Liver (tissue), 9 donors: Measurements from ENCODE around the gene GFM1. TPM values are rescaled to one million over a fixed set of nuclear protein-coding genes. Genes with fewer than 3 reads are reported as not detected.

Experiments used
- DNase-seq: peaks from one replicate; pipeline ENCODE4 v3.0.0-alpha.2; 2017; ENCODE audit warnings: low spot score
- H3K27ac ChIP-seq, 2 donors: one replicate each; pipeline ENCODE4 v1.7.0; 2013; ENCODE audit warnings: inconsistent platforms in 2 of 2, low read length in 2 of 2, control low read depth in 1 of 2, low read depth in 1 of 2, mild to moderate bottlenecking in 1 of 2
- H3K27me3 ChIP-seq, 4 donors: one replicate each; pipeline versions ENCODE4 v1.6.1 to v1.7.0; 2013; ENCODE audit warnings: low read length in 3 of 4, inconsistent platforms in 1 of 4, mild to moderate bottlenecking in 1 of 4, moderate library complexity in 1 of 4; ENCODE audit not compliant: control insufficient read depth in 4 of 4, insufficient read depth in 4 of 4
- H3K36me3 ChIP-seq, 4 donors: one replicate each; pipeline versions ENCODE4 v1.6.1 to v1.7.0; 2013; ENCODE audit warnings: low read length in 3 of 4, mild to moderate bottlenecking in 3 of 4, low read depth in 1 of 4, moderate library complexity in 1 of 4; ENCODE audit not compliant: control insufficient read depth in 4 of 4, insufficient read depth in 3 of 4
- H3K4me1 ChIP-seq, 4 donors: one replicate each; pipeline versions ENCODE4 v1.6.1 to v1.7.0; 2013; ENCODE audit warnings: low read length in 3 of 4, mild to moderate bottlenecking in 3 of 4, moderate library complexity in 1 of 4; ENCODE audit not compliant: control insufficient read depth in 4 of 4, insufficient read depth in 4 of 4
- H3K4me3 ChIP-seq, 3 donors: one replicate each; pipeline versions ENCODE4 v1.6.1 to v1.7.0; 2013; ENCODE audit warnings: low read length in 3 of 3, control low read depth in 1 of 3, low read depth in 1 of 3, mild to moderate bottlenecking in 1 of 3
- H3K9ac ChIP-seq, 2 donors: one replicate each; pipeline ENCODE4 v1.7.0; 2013; ENCODE audit warnings: low read length in 2 of 2, mild to moderate bottlenecking in 2 of 2, moderate library complexity in 2 of 2, control low read depth in 1 of 2, low read depth in 1 of 2
- H3K9me3 ChIP-seq, 4 donors: one replicate each; pipeline versions ENCODE4 v1.6.1 to v1.7.0; 2013; ENCODE audit warnings: low read length in 3 of 4; ENCODE audit not compliant: control insufficient read depth in 4 of 4
- ATF3 ChIP-seq: IDR thresholded peaks from 2 replicates; pipeline ENCODE4 v1.6.1; 2016; ENCODE audit warnings: antibody characterized with exemption
- CTCF ChIP-seq: fragments of 150-350 bp; IDR thresholded peaks from 2 replicates; pipeline ENCODE4 v1.5.1; 2017; ENCODE audit warnings: improper control_type of control experiment, low read depth, low read length; ENCODE audit not compliant: missing input control
- EGR1 ChIP-seq, 2 donors: IDR thresholded peaks; 2 replicates each; pipeline ENCODE4 v1.6.1; 2016 to 2018; ENCODE audit warnings: antibody characterized with exemption in 2 of 2, low read depth in 2 of 2
- FOXA1 ChIP-seq: IDR thresholded peaks from 2 replicates; pipeline ENCODE4 v1.6.1; 2016; ENCODE audit warnings: antibody characterized with exemption
- FOXA2 ChIP-seq: IDR thresholded peaks from 2 replicates; pipeline ENCODE4 v1.6.1; 2016; ENCODE audit warnings: antibody characterized with exemption
- HNF4A ChIP-seq, 2 donors: conservative IDR thresholded peaks; 2 replicates each; pipeline ENCODE4 v1.6.1; 2016; ENCODE audit warnings: antibody characterized with exemption in 2 of 2, mild to moderate bottlenecking in 2 of 2
- HNF4G ChIP-seq: IDR thresholded peaks from 2 replicates; pipeline ENCODE4 v1.6.1; 2016; ENCODE audit warnings: antibody characterized with exemption
- JUND ChIP-seq, 2 donors: IDR thresholded peaks; 2 replicates each; pipeline ENCODE4 v1.6.1; 2016; ENCODE audit warnings: antibody characterized with exemption in 2 of 2
- MAX ChIP-seq: IDR thresholded peaks from 2 replicates; pipeline ENCODE4 v1.6.1; 2016; ENCODE audit warnings: antibody characterized with exemption
- NR2F2 ChIP-seq: IDR thresholded peaks from 2 replicates; pipeline ENCODE4 v1.6.1; 2016; ENCODE audit warnings: antibody characterized with exemption
- RAD21 ChIP-seq, 2 donors: IDR thresholded peaks; 2 replicates each; pipeline ENCODE4 v1.6.1; 2016; ENCODE audit warnings: antibody characterized with exemption in 2 of 2, mild to moderate bottlenecking in 2 of 2
- REST ChIP-seq: IDR thresholded peaks from 2 replicates; pipeline ENCODE4 v1.6.1; 2016; ENCODE audit warnings: antibody characterized with exemption, mild to moderate bottlenecking
- RXRA ChIP-seq, 2 donors: IDR thresholded peaks; 2 replicates each; pipeline ENCODE4 v1.6.1; 2017 to 2018; ENCODE audit warnings: antibody characterized with exemption in 2 of 2, mild to moderate bottlenecking in 1 of 2
- SP1 ChIP-seq: IDR thresholded peaks from 2 replicates; pipeline ENCODE4 v1.6.1; 2018; ENCODE audit warnings: antibody characterized with exemption, mild to moderate bottlenecking
- YY1 ChIP-seq: IDR thresholded peaks from 2 replicates; pipeline ENCODE4 v1.6.1; 2016; ENCODE audit warnings: antibody characterized with exemption, mild to moderate bottlenecking
- ZBTB33 ChIP-seq: IDR thresholded peaks from 2 replicates; pipeline ENCODE4 v1.6.1; 2016; ENCODE audit warnings: antibody characterized with exemption
- WGBS: extraction: QIAGEN DNeasy Blood & Tissue Kit; methylation state at CpG from one replicate; pipeline ENCODE4 v1.1.7; 2013; 5-methylcytosine and 5-hydroxymethylcytosine counted together
- polyA plus RNA-seq, 2 donors: library from polyadenylated mRNA; stranded (reverse) in 1 of 2; unstranded in 1 of 2; fragments of 200-250 nt in 1 of 2; fragments of >200 nt in 1 of 2; fragmentation: Nextera tagmentation in 1 of 2; extraction: Ambion mirVana in 1 of 2; gene quantifications; one replicate each; pipeline versions ENCODE4 v1.2.1 to v1.2.3, GENCODE V29; 2013 to 2015
- total RNA-seq, 2 donors: library from RNA; depleted of rRNA; stranded (reverse); fragments of >200 nt; gene quantifications; one replicate each; pipeline ENCODE4 v1.2.3, GENCODE V29; 2014
- donor health status: healthy.
- donor health status: healthy.
- donor health status: healthy.
- donor health status: healthy.
- donor health status: healthy.

GFM1 gene
- total and polyA plus RNA-seq, 4 donors = 33.8 to 73.2 (median 35.8) TPM

GRCh38 chr3:158737410-158737809 is 93.1 kb downstream of the GFM1 start:
- 94% methylated on average over 2 of the region's 2 CpGs for WGBS
- no peak overlapping the region for H3K9ac ChIP-seq

GRCh38 chr3:158737976-158738615 is 93.8 kb downstream of the GFM1 start:
- Histone ChIP-seq H3K36me3 (no peaks in the 10 kb centered on the region), H3K27me3 (no peaks in the 10 kb centered on the region), H3K4me1 (no peaks in the 10 kb centered on the region), H3K9ac (no peak overlapping the region), H3K4me3 (no peak overlapping the region), H3K9me3 (peaks cover 0 to 8% (median 3%) of the 10 kb centered on the region in 4 donors), H3K27ac (no peak overlapping the region)
- DNase-seq = no peak
- 93% methylated on average over 9 of the region's 9 CpGs for WGBS
- no peak for TF ChIP-seq HNF4A (conservative IDR thresholded peaks at IDR 0.05)
- no peak for TF ChIP-seq ATF3
- no peak for TF ChIP-seq FOXA1
- no peak for TF ChIP-seq SP1
- TF ChIP-seq RXRA (IDR thresholded peaks at IDR 0.05) = no peak
- TF ChIP-seq YY1 = no peak
- no peak for TF ChIP-seq EGR1 (IDR thresholded peaks at IDR 0.05; ENCODE audit: low read depth in 2 of 2)
- no peak for TF ChIP-seq NR2F2
- TF ChIP-seq REST = no peak
- TF ChIP-seq JUND (IDR thresholded peaks at IDR 0.05) = no peak

More at GRCh38 chr3:158737410-158737809, 93.1 kb downstream of the GFM1 start:
- peaks cover 0 to 6% (median 2%) of the 10 kb centered on the region in 4 donors for H3K4me1 ChIP-seq
- TF ChIP-seq JUND (IDR thresholded peaks at IDR 0.05) (no peak), SP1 (no peak), ZBTB33 (no peak), RAD21 (IDR thresholded peaks at IDR 0.05) (no peak), FOXA2 (no peak), YY1 (no peak), MAX (no peak), NR2F2 (no peak), HNF4A (conservative IDR thresholded peaks at IDR 0.05) (no peak), FOXA1 (no peak), HNF4G (no peak), ATF3 (no peak), CTCF (no peak), RXRA (IDR thresholded peaks at IDR 0.05) (no peak)
- peaks cover 0 to 8% (median 3%) of the 10 kb centered on the region in 4 donors for H3K9me3 ChIP-seq
- no peak overlapping the region for H3K27ac ChIP-seq
- H3K36me3 ChIP-seq = no peaks in the 10 kb centered on the region
- no peak overlapping the region for H3K4me3 ChIP-seq
- no peak for DNase-seq
- H3K27me3 ChIP-seq = no peaks in the 10 kb centered on the region
